SK-N-SH (cell line): Measurements from ENCODE around the gene PPP5C. TPM values are rescaled to one million over a fixed set of nuclear protein-coding genes. Genes with fewer than 3 reads are reported as not detected.

ENCODE experiments used
- CTCF ChIA-PET: fragments of 300-600, 350-600 bp; formaldehyde crosslinking; extraction: SDS; loops from one replicate; lab custom pipeline; 2021; lab: Yijun Ruan, JAX
- POLR2A ChIA-PET: fragments of 350-600 bp; sonication (Branson Sonifier 250); formaldehyde crosslinking; extraction: SDS; loops from one replicate; lab custom pipeline; 2020; ENCODE audit warnings: antibody characterized with exemption, inconsistent platforms; lab: Yijun Ruan, JAX
- DNase-seq: peaks from one replicate; pipeline ENCODE4 v3.0.0; 2012
- H2AFZ ChIP-seq: fragments of 200-600 bp; sonication (generic); 2 replicates; pipeline ENCODE4 v1.8.1; 2016; ENCODE audit warnings: antibody characterized with exemption, mild to moderate bottlenecking, low read depth
- H3F3A ChIP-seq: fragments of 200-600 bp; sonication (generic); replicated peaks from 2 replicates; pipeline ENCODE3; 2016; ENCODE audit warnings: antibody characterized with exemption, mild to moderate bottlenecking; ENCODE audit not compliant: insufficient read depth
- H3K27ac ChIP-seq, 2 experiments: fragments of 200-500 bp in 1 of 2; fragments of 200-600 bp in 1 of 2; sonication (Bioruptor generic) in 1 of 2; sonication (generic), shearing (Covaris generic) in 1 of 2; 2 replicates each; pipeline versions ENCODE4 v1.5.1 to v1.6.1; 2014 to 2016; ENCODE audit warnings: low read depth in 2 of 2, inconsistent platforms in 1 of 2, low read length in 1 of 2, mild to moderate bottlenecking in 1 of 2, mixed read lengths in 1 of 2
- H3K27me3 ChIP-seq: fragments of 200-600 bp; sonication (generic), shearing (Covaris generic); 2 replicates; pipeline ENCODE4 v1.6.1; 2016; ENCODE audit warnings: mixed run types; ENCODE audit not compliant: insufficient read depth
- H3K36me3 ChIP-seq, 2 experiments: fragments of 200-500 bp in 1 of 2; fragments of 200-600 bp in 1 of 2; sonication (Bioruptor generic) in 1 of 2; sonication (generic) in 1 of 2; replicated peaks in 1 of 2; 2 replicates each; pipeline versions ENCODE3 to v1.5.1; 2014 to 2016; ENCODE audit warnings: low read length in 1 of 2, mild to moderate bottlenecking in 1 of 2; ENCODE audit not compliant: insufficient read depth in 2 of 2, control insufficient read depth in 1 of 2
- H3K4me1 ChIP-seq, 2 experiments: fragments of 200-500 bp in 1 of 2; fragments of 200-600 bp in 1 of 2; sonication (Bioruptor generic) in 1 of 2; sonication (generic), shearing (Covaris generic) in 1 of 2; 2 replicates each; pipeline versions ENCODE4 v1.5.1 to v1.6.1; 2014 to 2016; ENCODE audit warnings: low read depth in 1 of 2, low read length in 1 of 2, mixed run types in 1 of 2; ENCODE audit not compliant: insufficient read depth in 2 of 2, control insufficient read depth in 1 of 2
- H3K4me2 ChIP-seq: fragments of 200-600 bp; sonication (generic), shearing (Covaris generic); 2 replicates; pipeline ENCODE4 v1.6.1; 2017; ENCODE audit warnings: mixed run types
- H3K4me3 ChIP-seq, 2 experiments: fragments of 200-500 bp in 1 of 2; fragments of 200-600 bp in 1 of 2; sonication (Bioruptor generic) in 1 of 2; sonication (generic), shearing (Covaris generic) in 1 of 2; 2 replicates each; pipeline versions ENCODE4 v1.5.1 to v1.8.1; 2014 to 2016; ENCODE audit warnings: low read depth in 2 of 2, inconsistent platforms in 1 of 2, low read length in 1 of 2, mild to moderate bottlenecking in 1 of 2, mixed read lengths in 1 of 2, moderate library complexity in 1 of 2
- H3K79me2 ChIP-seq: fragments of 200-600 bp; sonication (generic); 2 replicates; pipeline ENCODE4 v1.8.1; 2017; ENCODE audit warnings: mild to moderate bottlenecking; ENCODE audit not compliant: insufficient read depth
- H3K9ac ChIP-seq: fragments of 200-600 bp; sonication (generic); 2 replicates; pipeline ENCODE4 v1.6.1; 2017; ENCODE audit warnings: mixed run types
- H3K9me2 ChIP-seq: fragments of 200-600 bp; sonication (generic); 2 replicates; pipeline ENCODE4 v1.6.1; 2017; ENCODE audit warnings: mixed run types
- H3K9me3 ChIP-seq: fragments of 200-600 bp; sonication (generic); 2 replicates; pipeline ENCODE4 v1.6.1; 2017; ENCODE audit warnings: mixed run types, mild to moderate bottlenecking, moderate library complexity
- H4K20me1 ChIP-seq: fragments of 200-600 bp; sonication (generic); 2 replicates; pipeline ENCODE4 v1.6.1; 2017; ENCODE audit warnings: mild to moderate bottlenecking, mixed run types; ENCODE audit not compliant: insufficient read depth
- ELF1 ChIP-seq: IDR thresholded peaks from 2 replicates; pipeline ENCODE4 v1.4.0; 2012
- FOSL2 ChIP-seq: IDR thresholded peaks from 2 replicates; pipeline ENCODE4 v1.4.0; 2012; ENCODE audit warnings: low read depth, mild to moderate bottlenecking, moderate library complexity, borderline replicate concordance
- GABPA ChIP-seq: IDR thresholded peaks from 2 replicates; pipeline ENCODE4 v1.4.0; 2012; ENCODE audit warnings: low read depth, mild to moderate bottlenecking
- JUND ChIP-seq: IDR thresholded peaks from 2 replicates; pipeline ENCODE4 v1.4.0; 2012
- MXI1 ChIP-seq: IDR thresholded peaks from 2 replicates; pipeline ENCODE4 v1.6.1; 2012; ENCODE audit warnings: mild to moderate bottlenecking, low read depth, low read length, improper control_type of control experiment
- NRF1 ChIP-seq: IDR thresholded peaks from 2 replicates; pipeline ENCODE4 v1.6.1; 2012; ENCODE audit warnings: low read depth, mild to moderate bottlenecking, low read length
- RAD21 ChIP-seq: IDR thresholded peaks from 2 replicates; pipeline ENCODE4 v1.6.1; 2012; ENCODE audit warnings: mild to moderate bottlenecking, low read length
- RCOR1 ChIP-seq: fragments of 150-350 bp; IDR thresholded peaks from 2 replicates; pipeline ENCODE4 v1.6.1; 2017; ENCODE audit warnings: antibody characterized with exemption, low read length
- REST ChIP-seq: IDR thresholded peaks from 2 replicates; pipeline ENCODE4 v1.6.1; 2012; ENCODE audit warnings: mild to moderate bottlenecking, low read depth, low read length, moderate library complexity
- RXRA ChIP-seq: IDR thresholded peaks from 2 replicates; pipeline ENCODE4 v1.4.0; 2012; ENCODE audit warnings: low read depth, mild to moderate bottlenecking, borderline replicate concordance
- SIN3A ChIP-seq: IDR thresholded peaks from 2 replicates; pipeline ENCODE4 v1.6.1; 2012; ENCODE audit warnings: low read depth, mild to moderate bottlenecking, low read length, moderate library complexity, borderline replicate concordance
- SMC3 ChIP-seq: IDR thresholded peaks from 2 replicates; pipeline ENCODE4 v1.6.1; 2012; ENCODE audit warnings: low read depth, low read length, improper control_type of control experiment
- TEAD4 ChIP-seq: IDR thresholded peaks from 2 replicates; pipeline ENCODE4 v1.4.0; 2012; ENCODE audit warnings: mild to moderate bottlenecking, borderline replicate concordance; ENCODE audit not compliant: insufficient read depth
- YY1 ChIP-seq: IDR thresholded peaks from 2 replicates; pipeline ENCODE4 v1.4.0; 2012; ENCODE audit warnings: low read depth, mild to moderate bottlenecking
- ZBTB33 ChIP-seq: IDR thresholded peaks from 2 replicates; pipeline ENCODE4 v1.4.0; 2012; ENCODE audit warnings: low read depth, borderline replicate concordance
- WGBS: methylation state at CpG from one replicate; pipeline ENCODE4 v1.1.6; 2017; ENCODE audit warnings: low lambda C conversion rate; 5-methylcytosine and 5-hydroxymethylcytosine counted together
- polyA plus RNA-seq, 3 experiments: library from polyadenylated mRNA; depleted of rRNA; stranded (reverse); fragments of >200 nt; gene quantifications; 2 replicates each; pipeline ENCODE4 v1.2.3, GENCODE V29; 2012

Gene PPP5C
- polyA plus RNA-seq, 1 of the 3 experiments (the other 2 are of a cell fraction), result 162 TPM

- Histone ChIP-seq H3K36me3 (peaks cover 49 to 66% of the 10 kb centered on the region in 2 experiments), H3K9me2 (no peaks in the 10 kb centered on the region), H2AFZ (no peak overlapping the region), H3K9ac (no peak overlapping the region), H3F3A (no peaks in the 10 kb centered on the region), H3K4me2 (no peak overlapping the region), H3K9me3 (no peaks in the 10 kb centered on the region), H3K27me3 (no peaks in the 10 kb centered on the region), H3K79me2 (peaks cover 15% of the 10 kb centered on the region), H3K27ac (no peak overlapping the region), H3K4me1 (no peaks in the 10 kb centered on the region), H4K20me1 (no peaks in the 10 kb centered on the region), H3K4me3 (no peak overlapping the region)
- WGBS, result 88% methylated on average over 6 of the region's 10 CpGs
- CTCF ChIA-PET, result interaction anchor here (0.6 to 4.1 kb wide), 6 partner anchors 9 to 157 kb away, joined by 3 to 25 read pairs (median 3); no protein-coding TSS in a partner anchor
- DNase-seq, result no peak
- POLR2A ChIA-PET, result interaction anchor here (0.7 kb wide), 1 partner anchor 116 kb away, joined by 3 read pairs; no protein-coding TSS in a partner anchor
- no peak for TF ChIP-seq JUND
- no peak for TF ChIP-seq NRF1
- TF ChIP-seq RXRA, result no peak
- no peak for TF ChIP-seq ZBTB33
- no peak for TF ChIP-seq FOSL2
- TF ChIP-seq SMC3, result no peak
- no peak for TF ChIP-seq YY1
- no peak for TF ChIP-seq SIN3A
- TF ChIP-seq REST, result no peak
- no peak for TF ChIP-seq RAD21
- no peak for TF ChIP-seq ELF1
- no peak for TF ChIP-seq RCOR1
- TF ChIP-seq MXI1, result no peak
- no peak for TF ChIP-seq GABPA
- TF ChIP-seq TEAD4, result no peak
Measured at GRCh38 chr19:46386151-46386550, 39.3 kb downstream of the PPP5C start.
